ENCODE results near the gene PPFIBP1.
"Not testable (repeated sequence)": the region's sequence is repeated elsewhere in the genome, so short reads cannot be mapped to it uniquely, and the experiment has no call there.

Gene PPFIBP1

DNA sequence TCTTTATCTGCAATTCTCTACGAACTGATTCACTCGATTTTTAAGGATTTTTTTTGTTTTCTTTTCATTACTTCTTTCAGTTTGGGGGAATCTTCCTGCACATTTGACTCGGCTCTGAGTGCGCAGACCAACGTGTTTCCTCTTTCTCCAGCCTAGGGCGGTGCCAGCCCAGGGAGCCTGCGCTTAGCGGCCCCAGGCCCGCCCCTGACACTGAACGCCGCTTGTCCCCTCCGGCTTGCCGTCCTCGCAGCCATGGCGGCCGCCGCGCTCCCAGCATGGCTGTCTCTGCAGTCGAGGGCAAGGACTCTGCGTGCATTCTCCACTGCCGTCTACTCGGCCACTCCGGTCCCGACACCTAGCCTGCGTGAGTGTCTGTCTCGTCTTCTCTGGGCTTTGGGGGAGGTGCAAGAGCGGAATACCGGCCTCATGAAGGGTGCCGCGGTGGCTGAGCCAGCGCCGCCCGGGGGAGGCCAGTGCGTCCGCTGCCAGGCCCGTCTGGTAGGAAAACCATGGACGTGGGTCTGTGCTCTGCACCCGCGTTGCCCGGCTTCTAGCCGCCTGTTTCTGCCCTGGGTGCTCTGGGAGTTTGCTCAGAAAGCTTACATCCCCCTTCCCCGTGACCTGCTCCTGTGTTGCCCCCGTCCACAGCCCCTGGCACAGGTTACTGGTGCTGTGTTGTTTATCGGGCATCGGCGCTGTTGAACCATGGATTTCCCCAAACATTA, 186.7 kb downstream of the PPFIBP1 start, which contains the start of gene MRPS35:
Gene MRPS35 (plus strand): TSS at position 241 of the 725 bp plus-strand sequence. CDS start 12 bp downstream, at position 253.
- intact Hi-C loops (cut with DNase I): loop anchor here (5.0 kb wide), 1 partner anchor 67 kb away; no protein-coding TSS in a partner anchor
- DNase-seq: peak; percentile 79 to 97 (median 93)

DNA sequence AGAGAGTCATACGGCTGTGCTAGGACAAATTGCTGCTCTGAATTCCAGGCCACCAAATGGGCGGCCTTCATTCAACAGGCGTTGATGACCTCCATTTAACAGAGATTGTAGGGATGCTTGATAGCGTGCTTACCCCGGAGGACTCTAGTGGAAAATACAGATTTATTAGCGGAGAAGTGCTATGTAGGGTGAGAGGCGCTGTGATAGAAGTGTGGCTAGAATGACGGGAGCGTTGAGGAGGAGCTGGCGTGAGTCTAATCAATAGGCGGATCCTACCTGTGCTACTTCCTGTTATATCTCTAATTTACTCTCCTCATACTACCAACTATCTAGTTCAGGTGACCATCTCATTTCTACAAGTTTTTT, 187.3 kb downstream of the PPFIBP1 start:
- intact Hi-C loops (cut with DNase I): loop anchor here (5.0 kb wide), 1 partner anchor 66 kb away; no protein-coding TSS in a partner anchor
- peak in 8 of 42 donors; percentile 3 to 39 (median 18) for DNase-seq

DNA sequence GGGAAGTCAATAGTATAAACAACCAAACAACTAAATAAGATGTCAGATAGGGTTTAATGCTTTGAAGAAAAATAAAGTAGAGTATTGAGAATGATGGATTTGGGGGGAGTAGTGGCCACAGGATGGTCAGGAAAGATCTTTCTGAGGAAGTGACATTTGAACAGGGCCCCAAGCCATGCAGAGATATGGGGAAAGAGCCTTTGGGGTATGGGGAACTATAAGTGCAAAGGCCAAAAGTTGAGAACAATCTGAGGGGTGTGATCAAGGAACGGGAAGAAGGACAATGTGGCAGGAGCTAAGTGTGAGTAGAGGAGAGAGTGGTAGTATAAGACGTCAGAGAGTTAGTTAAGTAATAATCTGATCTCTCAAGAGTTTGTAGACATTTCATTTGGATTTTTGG, 188.0 kb downstream of the PPFIBP1 start:
- DNase-seq: no peak
- intact Hi-C loops (cut with DNase I): loop anchor here (5.0 kb wide), 1 partner anchor 65 kb away; no protein-coding TSS in a partner anchor

DNA sequence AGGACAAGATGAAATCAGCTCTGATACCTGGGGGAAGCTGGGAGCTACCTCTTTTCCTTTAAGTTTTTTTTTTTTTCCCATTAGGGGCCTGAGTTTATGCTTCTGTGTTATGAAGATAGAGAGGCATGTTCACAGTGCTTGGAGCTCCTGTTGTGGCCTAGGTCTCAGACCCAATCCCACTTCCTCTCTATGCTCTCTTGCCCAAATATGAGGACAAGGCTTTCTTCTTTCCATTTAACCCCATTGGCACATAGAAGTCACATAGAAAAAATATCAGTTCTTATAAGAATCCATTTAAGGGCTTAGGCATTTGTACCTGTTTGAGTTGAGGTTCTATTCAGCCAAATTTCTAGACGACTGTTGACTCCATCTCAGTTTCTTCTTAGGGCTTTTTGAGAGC, 199.2 kb downstream of the PPFIBP1 start:
- no peak for DNase-seq
- intact Hi-C loops (cut with DNase I): no loop called here

DNA sequence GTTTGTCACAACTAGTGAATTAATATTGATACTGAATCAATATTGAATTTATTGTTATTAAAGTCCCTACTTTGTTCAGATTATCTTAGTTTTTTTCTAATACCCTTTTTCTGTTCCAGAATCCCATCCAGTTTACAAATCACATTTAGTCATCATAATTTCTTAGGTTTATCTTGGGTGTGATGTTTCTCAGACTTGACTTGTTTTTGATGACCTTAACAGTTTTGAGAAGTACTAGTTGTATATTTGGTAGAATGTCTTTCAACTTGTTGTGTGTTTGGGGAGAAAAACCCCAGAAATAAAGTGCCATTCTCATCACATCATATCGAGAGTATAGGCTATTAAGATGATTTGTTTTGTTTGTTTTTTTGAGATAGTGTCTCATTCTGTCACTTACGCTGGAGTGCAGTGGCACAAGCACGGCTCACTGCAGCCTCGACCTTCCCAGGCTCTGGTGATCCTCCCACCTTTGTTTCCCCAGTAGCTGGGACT, 206.1 kb downstream of the PPFIBP1 start:
- intact Hi-C loops (cut with DNase I): loop anchor here (5.0 kb wide), 1 partner anchor 92 kb away; no protein-coding TSS in a partner anchor
- DNase-seq: no peak

DNA sequence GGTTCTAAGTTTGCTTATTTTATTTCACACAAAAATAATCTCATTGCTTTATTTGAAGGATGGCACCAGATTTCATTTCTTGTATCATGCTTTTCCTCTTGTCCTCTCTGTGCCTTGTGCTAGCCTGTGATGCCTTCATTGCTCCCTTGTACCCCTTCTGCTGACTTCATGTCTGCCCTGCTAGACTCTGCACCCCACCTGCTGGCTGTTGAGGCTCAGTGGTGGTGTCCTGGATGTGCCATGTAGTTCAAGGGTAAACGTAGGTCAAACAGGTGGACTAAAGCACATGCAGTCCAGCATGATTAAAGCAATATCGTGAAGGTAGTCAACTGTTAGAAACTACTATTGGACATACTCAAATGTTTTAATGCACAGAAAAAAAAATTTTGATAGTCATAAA, 208.3 kb downstream of the PPFIBP1 start:
- no peak for DNase-seq
- intact Hi-C loops (cut with DNase I): loop anchor here (5.0 kb wide), 1 partner anchor 90 kb away; no protein-coding TSS in a partner anchor

DNA sequence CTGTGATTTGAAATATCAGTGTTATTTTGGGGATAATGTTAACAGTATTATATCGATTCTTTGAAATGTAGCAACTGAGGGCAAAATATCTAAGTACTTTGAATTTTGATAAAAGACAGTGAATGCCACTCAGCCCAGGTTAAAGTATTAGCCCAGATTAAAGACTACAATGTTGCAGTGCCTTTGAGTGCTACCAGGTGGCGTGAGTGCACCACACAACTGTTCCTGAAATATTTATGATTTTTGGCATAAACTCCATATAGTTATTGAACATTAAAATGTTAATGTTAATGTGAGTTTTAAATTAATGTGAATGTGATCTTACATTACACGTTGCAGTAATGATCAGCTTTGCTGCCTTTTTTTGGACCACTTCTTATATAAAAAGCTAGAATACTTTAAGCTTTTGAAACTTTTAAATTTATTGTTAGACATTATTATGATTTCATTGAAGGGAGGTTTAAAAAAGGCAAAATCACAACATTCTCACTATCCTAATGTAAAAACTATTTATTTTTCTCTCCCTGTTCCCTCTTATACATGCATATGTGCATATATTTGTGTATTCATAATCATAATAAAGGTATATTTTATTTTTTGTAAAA, 209.1 kb downstream of the PPFIBP1 start:
- intact Hi-C loops (cut with DNase I): loop anchor here (5.0 kb wide), 1 partner anchor 89 kb away; no protein-coding TSS in a partner anchor
- peak in 26 of 42 donors; percentile 8 to 68 (median 38) for DNase-seq

DNA sequence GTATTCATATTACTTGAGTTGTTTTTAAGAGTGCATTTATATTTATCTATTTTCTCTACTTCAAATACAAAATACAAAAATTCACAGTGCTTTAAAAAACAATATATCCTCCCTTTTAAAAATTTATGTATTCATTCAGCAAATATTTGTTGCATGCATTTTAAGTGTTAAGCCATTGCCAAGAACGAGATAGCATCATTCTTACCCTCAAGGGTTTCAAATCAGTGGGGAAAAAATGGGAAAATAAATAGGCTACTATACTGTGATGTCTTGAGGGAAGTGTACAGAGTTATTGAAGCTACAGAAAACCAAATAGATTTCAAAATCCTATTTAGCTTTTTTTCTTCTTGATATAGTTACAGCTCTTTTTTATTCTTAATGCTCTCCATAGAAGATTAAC, 209.8 kb downstream of the PPFIBP1 start:
- no peak for DNase-seq
- intact Hi-C loops (cut with DNase I): loop anchor here (5.0 kb wide), 1 partner anchor 89 kb away; no protein-coding TSS in a partner anchor

DNA sequence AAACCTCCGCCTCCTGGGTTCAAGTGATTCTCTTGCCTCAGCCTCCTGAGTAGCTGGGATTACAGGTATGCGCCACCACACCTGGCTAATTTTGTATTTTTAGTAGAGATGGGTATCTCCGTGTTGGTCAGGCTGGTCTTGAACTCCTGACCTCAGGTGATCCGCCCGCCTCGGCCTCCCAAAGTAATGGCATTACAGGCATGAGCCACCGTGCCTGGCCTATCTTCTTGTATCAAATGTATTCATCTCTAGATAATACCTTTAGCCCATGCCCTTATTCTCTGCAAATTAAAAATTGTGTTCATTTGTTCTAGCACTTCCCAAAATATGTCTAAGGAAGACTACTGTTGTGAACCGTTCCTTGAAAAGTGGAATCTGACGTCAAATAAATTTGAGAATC, 210.3 kb downstream of the PPFIBP1 start:
- not testable (repeated sequence) for DNase-seq
- intact Hi-C loops (cut with DNase I): loop anchor here (5.0 kb wide), 1 partner anchor 88 kb away; no protein-coding TSS in a partner anchor

DNA sequence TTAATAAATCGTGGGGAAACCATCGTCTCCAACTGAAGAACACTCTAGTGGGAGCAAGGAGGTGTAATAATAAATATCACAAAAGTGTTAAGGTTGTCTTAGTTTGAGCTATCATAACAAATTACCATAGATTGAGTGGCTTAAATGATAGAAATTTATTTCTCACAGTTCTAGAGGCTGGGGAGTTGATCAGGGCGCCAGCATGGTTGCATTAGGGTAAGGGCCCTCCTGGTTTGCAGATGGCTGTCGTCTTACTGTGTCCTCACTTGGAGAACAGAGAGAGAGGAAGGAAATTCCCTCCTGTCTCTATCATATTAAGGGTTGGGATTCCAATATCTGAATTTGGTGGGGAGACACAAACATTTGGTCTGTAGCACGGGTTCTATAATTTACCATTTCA, 219.6 kb downstream of the PPFIBP1 start:
- no peak for DNase-seq
- intact Hi-C loops (cut with DNase I): no loop called here

All from head of caudate nucleus (tissue), 42 donors.